Peyer's patch (tissue), 4 donors: ENCODE data around the gene ATP1B2. TPM values are rescaled to one million over a fixed set of nuclear protein-coding genes. Genes with fewer than 3 reads are reported as not detected.

Source experiments
- DNase-seq, 3 donors: peaks; one replicate each; pipeline ENCODE4 v3.0.0-alpha.2; 2017 to 2019
- H3K27ac ChIP-seq, 4 donors: fragments of 200-600 bp; sonication (generic); one replicate each; pipeline ENCODE4 v1.5.1; 2016 to 2019
- H3K27me3 ChIP-seq, 2 donors: fragments of 200-600 bp; sonication (generic); one replicate each; pipeline ENCODE4 v1.5.1; 2019
- H3K36me3 ChIP-seq, 3 donors: fragments of 200-600 bp; sonication (generic); one replicate each; pipeline ENCODE4 v1.5.1; 2016 to 2019
- H3K4me1 ChIP-seq, 4 donors: fragments of 200-600 bp; sonication (generic); one replicate each; pipeline ENCODE4 v1.5.1; 2016 to 2019
- H3K4me3 ChIP-seq, 4 donors: fragments of 200-600 bp; sonication (generic); 1 replicate in 3 of 4; 2 replicates in 1 of 4; pipeline ENCODE4 v1.5.1; 2016 to 2019; ENCODE audit warnings: mild to moderate bottlenecking in 1 of 4
- H3K9me3 ChIP-seq, 4 donors: fragments of 200-600 bp; sonication (generic); one replicate each; pipeline ENCODE4 v1.5.1; 2016 to 2019; ENCODE audit warnings: mild to moderate bottlenecking in 1 of 4
- POLR2A ChIP-seq, 2 donors: fragments of 450-650 bp; IDR thresholded peaks; one replicate each; pipeline ENCODE4 v1.5.1; 2017; ENCODE audit warnings: antibody characterized with exemption in 2 of 2, mild to moderate bottlenecking in 2 of 2, moderate library complexity in 2 of 2
- total RNA-seq, 4 donors: library from RNA; depleted of rRNA; stranded (reverse); fragments of >200 nt; gene quantifications; one replicate each; pipeline ENCODE4 v1.1.0, GENCODE V29; 2016
- TF ChIP-seq, protein P1 (sequence below), 6 experiments: fragments of 450-650 bp in 4 of 6; fragments of 200-600 bp in 2 of 6; sonication (generic) in 1 of 6; IDR thresholded peaks; one replicate each; pipeline ENCODE4 v1.5.1; 2017 to 2019; ENCODE audit warnings: antibody characterized with exemption in 6 of 6, mild to moderate bottlenecking in 3 of 6, moderate library complexity in 1 of 6

Gene ATP1B2
- total RNA-seq, 4 donors from 2014 or later = 0.47 TPM; not detected in 3

DNA sequence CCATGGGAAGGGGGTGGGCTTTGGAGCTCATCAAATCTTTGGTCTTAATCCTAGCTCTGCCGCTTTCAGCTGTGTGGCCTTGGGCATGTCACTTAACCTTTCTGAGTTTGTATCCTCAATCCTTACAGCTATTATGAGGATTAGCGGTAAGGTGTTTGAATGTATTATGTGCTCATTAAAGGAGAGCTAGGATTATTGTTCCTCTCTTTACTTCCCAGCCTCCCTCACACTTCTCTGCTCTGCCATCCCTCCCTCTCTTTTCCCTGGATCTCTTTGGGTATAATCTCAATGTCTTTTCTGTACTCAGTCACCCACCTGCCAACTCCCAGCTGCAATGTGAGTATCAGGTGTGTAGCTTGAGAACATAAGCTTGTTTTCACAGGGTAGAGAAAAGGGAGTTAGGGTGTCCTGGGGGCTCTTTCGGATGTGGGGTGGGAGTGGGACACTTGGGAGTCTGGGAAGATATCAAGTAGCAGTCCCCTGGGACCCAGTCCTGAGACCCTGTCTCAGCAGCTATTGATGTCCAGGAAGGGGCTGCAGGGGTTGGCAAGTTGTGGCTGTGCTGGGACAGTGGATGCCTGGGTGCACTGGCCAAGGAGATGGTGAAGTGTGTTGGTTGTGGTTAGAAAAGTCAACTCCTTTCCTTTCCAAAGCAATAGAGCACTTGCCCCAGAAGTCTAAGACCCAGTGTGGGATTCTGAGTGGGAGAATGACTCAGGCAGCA, 56.1 kb downstream of the ATP1B2 start:
- peaks cover 0 to 8% (median 0%) of the 10 kb centered on the region in 3 donors for H3K36me3 ChIP-seq
- peaks cover 0 to 12% (median 4%) of the 10 kb centered on the region in 4 donors for H3K4me1 ChIP-seq
- no peak for DNase-seq
- H3K9me3 ChIP-seq = no peaks in the 10 kb centered on the region
- no peak for TF ChIP-seq POLR2A (IDR thresholded peaks at IDR 0.05)
- TF ChIP-seq, protein P1, sequence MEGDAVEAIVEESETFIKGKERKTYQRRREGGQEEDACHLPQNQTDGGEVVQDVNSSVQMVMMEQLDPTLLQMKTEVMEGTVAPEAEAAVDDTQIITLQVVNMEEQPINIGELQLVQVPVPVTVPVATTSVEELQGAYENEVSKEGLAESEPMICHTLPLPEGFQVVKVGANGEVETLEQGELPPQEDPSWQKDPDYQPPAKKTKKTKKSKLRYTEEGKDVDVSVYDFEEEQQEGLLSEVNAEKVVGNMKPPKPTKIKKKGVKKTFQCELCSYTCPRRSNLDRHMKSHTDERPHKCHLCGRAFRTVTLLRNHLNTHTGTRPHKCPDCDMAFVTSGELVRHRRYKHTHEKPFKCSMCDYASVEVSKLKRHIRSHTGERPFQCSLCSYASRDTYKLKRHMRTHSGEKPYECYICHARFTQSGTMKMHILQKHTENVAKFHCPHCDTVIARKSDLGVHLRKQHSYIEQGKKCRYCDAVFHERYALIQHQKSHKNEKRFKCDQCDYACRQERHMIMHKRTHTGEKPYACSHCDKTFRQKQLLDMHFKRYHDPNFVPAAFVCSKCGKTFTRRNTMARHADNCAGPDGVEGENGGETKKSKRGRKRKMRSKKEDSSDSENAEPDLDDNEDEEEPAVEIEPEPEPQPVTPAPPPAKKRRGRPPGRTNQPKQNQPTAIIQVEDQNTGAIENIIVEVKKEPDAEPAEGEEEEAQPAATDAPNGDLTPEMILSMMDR (IDR thresholded peaks at IDR 0.05) = no peak
- no peak overlapping the region for H3K4me3 ChIP-seq
- H3K27ac ChIP-seq = no peak overlapping the region
- H3K27me3 ChIP-seq = peaks cover 0 to 15% of the 10 kb centered on the region in 2 donors

Other genes with a start within 250 kb of the ATP1B2 start
- gene TMEM256, start 246.8 kb upstream of the ATP1B2 start, total RNA-seq = 100 to 1,000 TPM in 2 of 4 donors, 10 to 100 TPM in 2; 37.1 to 334 (median 126) TPM
- 1 to 10 TPM in 3 of 4 donors, under 1 TPM in 1; 0.88 to 9.9 (median 5.8) TPM for gene NLGN2, start 243.1 kb upstream of the ATP1B2 start, total RNA-seq
- gene SPEM1, start 230.6 kb upstream of the ATP1B2 start, total RNA-seq = not detected
- not detected for gene SPEM2, start 225.3 kb upstream of the ATP1B2 start, total RNA-seq
- not detected for gene SPEM3, start 222.1 kb upstream of the ATP1B2 start, total RNA-seq
- gene TMEM102, start 215.5 kb upstream of the ATP1B2 start, total RNA-seq = 10 to 100 TPM in 3 of 4 donors, 1 to 10 TPM in 1; 4.1 to 21.7 (median 17.0) TPM
- gene FGF11, start 211.4 kb upstream of the ATP1B2 start, total RNA-seq = 1 to 10 TPM in 1 of 4 donors, not detected in 3; 1.0 TPM
- gene CHRNB1, start 205.9 kb upstream of the ATP1B2 start, total RNA-seq = 1 to 10 TPM; 4.0 to 9.1 (median 5.8) TPM
- 10 to 100 TPM; 15.1 to 27.3 (median 24.5) TPM for gene ZBTB4, start 171.3 kb upstream of the ATP1B2 start, total RNA-seq
- gene SLC35G6, start 169.5 kb upstream of the ATP1B2 start, total RNA-seq = not detected
- 100 to 1,000 TPM in 3 of 4 donors, 10 to 100 TPM in 1; 94.6 to 204 (median 157) TPM for gene POLR2A, start 166.6 kb upstream of the ATP1B2 start, total RNA-seq
- 10 to 100 TPM in 3 of 4 donors, 1 to 10 TPM in 1; 7.6 to 58.6 (median 15.2) TPM for gene TNFSF12, start 101.9 kb upstream of the ATP1B2 start, total RNA-seq
- gene TNFSF13, start 92.2 kb upstream of the ATP1B2 start, total RNA-seq = 10 to 100 TPM in 3 of 4 donors, 1 to 10 TPM in 1; 5.0 to 54.4 (median 38.7) TPM
- gene SENP3, start 89.0 kb upstream of the ATP1B2 start, total RNA-seq = 10 to 100 TPM; 31.4 to 47.7 (median 43.7) TPM
- gene CD68, start 71.3 kb upstream of the ATP1B2 start, total RNA-seq = 100 to 1,000 TPM in 3 of 4 donors, 10 to 100 TPM in 1; 42.1 to 149 (median 124) TPM
- 100 to 1,000 TPM in 3 of 4 donors, 10 to 100 TPM in 1; 37.1 to 236 (median 125) TPM for gene MPDU1, start 67.1 kb upstream of the ATP1B2 start, total RNA-seq
- gene SOX15, start 60.8 kb upstream of the ATP1B2 start, total RNA-seq = 1 to 10 TPM in 3 of 4 donors, not detected in 1; 1.9 to 2.7 (median 2.4) TPM
- 10 to 100 TPM; 28.8 to 38.1 (median 30.4) TPM for gene FXR2, start 36.0 kb upstream of the ATP1B2 start, total RNA-seq
- gene SAT2, start 23.1 kb upstream of the ATP1B2 start, total RNA-seq = 100 to 1,000 TPM; 144 to 303 (median 229) TPM
- 10 to 100 TPM in 2 of 4 donors, 1 to 10 TPM in 2; 2.1 to 38.0 (median 16.3) TPM for gene SHBG, start 20.8 kb upstream of the ATP1B2 start, total RNA-seq
- 10 to 100 TPM; 19.6 to 27.7 (median 25.1) TPM for gene TP53, start 36.6 kb downstream of the ATP1B2 start, total RNA-seq
- 1 to 10 TPM; 4.6 to 9.3 (median 6.2) TPM for gene WRAP53, start 37.6 kb downstream of the ATP1B2 start, total RNA-seq
- under 1 TPM in 1 of 4 donors, not detected in 3; 0.27 TPM for gene EFNB3, start 54.3 kb downstream of the ATP1B2 start, total RNA-seq
- gene DNAH2, start 66.8 kb downstream of the ATP1B2 start, total RNA-seq = under 1 TPM in 2 of 4 donors, not detected in 2; 0.18 to 0.83 TPM
- gene KDM6B, start 183.3 kb downstream of the ATP1B2 start, total RNA-seq = 10 to 100 TPM; 32.1 to 45.6 (median 36.4) TPM
- 10 to 100 TPM in 3 of 4 donors, 1 to 10 TPM in 1; 3.4 to 29.7 (median 12.9) TPM for gene TMEM88, start 204.1 kb downstream of the ATP1B2 start, total RNA-seq
- gene NAA38, start 206.6 kb downstream of the ATP1B2 start, total RNA-seq = 10 to 100 TPM; 28.6 to 75.8 (median 47.8) TPM
- 1 to 10 TPM; 3.3 to 5.1 (median 4.2) TPM for gene CYB5D1, start 207.1 kb downstream of the ATP1B2 start, total RNA-seq
- gene CHD3, start 237.9 kb downstream of the ATP1B2 start, total RNA-seq = 10 to 100 TPM; 36.1 to 99.9 (median 45.1) TPM